Esophagus muscularis mucosa (tissue), 4 donors: ENCODE data around the gene SKI. TPM values are rescaled to one million over a fixed set of nuclear protein-coding genes. Genes with fewer than 3 reads are reported as not detected.
A peak's percentile ranks its signal among the peaks of the same experiment; 100 is the strongest.

Source experiments
- DNase-seq: peaks from one replicate; pipeline ENCODE4 v3.0.0-alpha.2; 2017; ENCODE audit errors: extremely low spot score
- H3K27ac ChIP-seq, 4 donors: fragments of 200-600 bp; sonication (generic); replicated peaks in 1 of 4; 1 replicate in 3 of 4; 2 replicates in 1 of 4; pipeline ENCODE4 v1.5.1; 2016 to 2019; ENCODE audit warnings: mild to moderate bottlenecking in 1 of 4
- H3K27me3 ChIP-seq, 4 donors: fragments of 200-600 bp; sonication (generic); one replicate each; pipeline versions ENCODE4 v1.5.1 to v1.6.0; 2016 to 2019
- H3K36me3 ChIP-seq, 4 donors: fragments of 200-600 bp; sonication (generic); one replicate each; pipeline ENCODE4 v1.5.1; 2016 to 2019
- H3K4me1 ChIP-seq, 4 donors: fragments of 200-600 bp; sonication (generic); one replicate each; pipeline ENCODE4 v1.5.1; 2016 to 2019
- H3K4me3 ChIP-seq, 4 donors: fragments of 200-600 bp; sonication (generic); 1 replicate in 2 of 4; 2 replicates in 2 of 4; pipeline ENCODE4 v1.5.1; 2016 to 2019; ENCODE audit warnings: mild to moderate bottlenecking in 4 of 4, moderate library complexity in 1 of 4
- H3K9me3 ChIP-seq, 4 donors: fragments of 200-600 bp; sonication (generic); 1 replicate in 3 of 4; 2 replicates in 1 of 4; pipeline ENCODE4 v1.5.1; 2016 to 2019
- CTCF ChIP-seq, 3 experiments: fragments of 200-600 bp in 2 of 3; fragments of 450-650 bp in 1 of 3; sonication (generic) in 2 of 3; IDR thresholded peaks; one replicate each; pipeline ENCODE4 v1.5.1; 2017 to 2019; ENCODE audit warnings: antibody characterized with exemption in 3 of 3, mild to moderate bottlenecking in 2 of 3, moderate library complexity in 1 of 3
- EP300 ChIP-seq: sonication (generic); formaldehyde crosslinking; IDR thresholded peaks from one replicate; pipeline ENCODE4 v1.6.1; 2017; ENCODE audit warnings: antibody characterized with exemption
- POLR2A ChIP-seq: fragments of 450-650 bp; IDR thresholded peaks from one replicate; pipeline ENCODE4 v1.6.1; 2017; ENCODE audit warnings: antibody characterized with exemption, moderate library complexity, mild to moderate bottlenecking, low read depth
- POLR2AphosphoS5 ChIP-seq, 2 donors: sonication (generic); formaldehyde crosslinking; IDR thresholded peaks; one replicate each; pipeline ENCODE4 v1.6.1; 2017; ENCODE audit warnings: antibody characterized with exemption in 2 of 2
- WGBS: methylation state at CpG from one replicate; pipeline ENCODE4 v1.1.5; 2018; 5-methylcytosine and 5-hydroxymethylcytosine counted together
- intact Hi-C: fragments of 100-400 bp; cut with DNase I; formaldehyde crosslinking; loops from one replicate; pipeline ENCODE4 v1.15.1; 2023
- total RNA-seq, 4 donors: library from RNA; depleted of rRNA; stranded (reverse); fragments of >200 nt; gene quantifications; one replicate each; pipeline versions ENCODE4 v1.1.0 to v1.2.1, GENCODE V29; 2016

The SKI gene
- total RNA-seq, 4 donors from 2014 or later, result 70.1 to 190 (median 124) TPM

GRCh38 chr1:2193514-2194281, 34.4 kb upstream of the SKI start:
- Histone ChIP-seq H3K27me3 (no peaks in the 10 kb centered on the region), H3K36me3 (no peaks in the 10 kb centered on the region), H3K9me3 (no peaks in the 10 kb centered on the region), H3K4me1 (peaks cover 56 to 73% (median 70%) of the 10 kb centered on the region in 4 donors), H3K4me3 (peak overlapping the region; percentile 67 to 84 (median 76)), H3K27ac (peak overlapping the region; percentile 94 to 99 (median 98))
- no peak for DNase-seq
- TF ChIP-seq POLR2A (no peak), CTCF (IDR thresholded peaks at IDR 0.05) (no peak)
- intact Hi-C loops, result no loop called here
- WGBS, result 46% methylated on average over 30 of the region's 44 CpGs

GRCh38 chr1:2194319-2194897, 33.7 kb upstream of the SKI start, which contains the start of gene FAAP20:
Gene FAAP20, minus strand, starts transcription at chr1:2194772. Its CDS starts 23 bp downstream, at chr1:2194749.
- Histone ChIP-seq H3K9me3 (no peaks in the 10 kb centered on the region), H3K27ac (peak within 1 kb of the TSS; percentile 94 to 99 (median 98)), H3K4me3 (peak within 1 kb of the TSS; percentile 67 to 84 (median 76)), H3K36me3 (no peaks in the 10 kb centered on the region), H3K4me1 (peaks cover 58 to 76% (median 70%) of the 10 kb centered on the region in 4 donors), H3K27me3 (no peaks in the 10 kb centered on the region)
- no peak for DNase-seq
- intact Hi-C loops, result no loop called here
- TF ChIP-seq POLR2A (no peak), POLR2AphosphoS5 (IDR thresholded peaks at IDR 0.05) (peak in 1 of 2 donors; percentile 3)
- 6% methylated on average over 19 of the region's 63 CpGs for WGBS

GRCh38 chr1:2194898-2195673, 33.0 kb upstream of the SKI start:
- DNase-seq, result peak; percentile 98
- Histone ChIP-seq H3K4me3 (peak overlapping the region; percentile 67 to 84 (median 76)), H3K27me3 (no peaks in the 10 kb centered on the region), H3K9me3 (no peaks in the 10 kb centered on the region), H3K4me1 (peaks cover 61 to 78% (median 72%) of the 10 kb centered on the region in 4 donors), H3K36me3 (no peaks in the 10 kb centered on the region), H3K27ac (peak overlapping the region; percentile 94 to 99 (median 98))
- peak; percentile 93 to 99 (median 97) for TF ChIP-seq CTCF (IDR thresholded peaks at IDR 0.05)
- TF ChIP-seq POLR2AphosphoS5 (IDR thresholded peaks at IDR 0.05), result peak; percentile 48 to 65
- TF ChIP-seq POLR2A, result no peak
- no peak for TF ChIP-seq EP300
- intact Hi-C loops, result loop anchor here (1.0 to 5.0 kb wide), 2 partner anchors 37 to 186 kb away; no protein-coding TSS in a partner anchor
- 3% methylated on average over 13 of the region's 35 CpGs for WGBS

GRCh38 chr1:2195785-2196184, 32.3 kb upstream of the SKI start:
- intact Hi-C loops, result loop anchor here (1.0 to 5.0 kb wide), 2 partner anchors 37 to 186 kb away; no protein-coding TSS in a partner anchor
- Histone ChIP-seq H3K9me3 (no peaks in the 10 kb centered on the region), H3K27me3 (no peaks in the 10 kb centered on the region), H3K27ac (peak overlapping the region; percentile 94 to 99 (median 98)), H3K4me3 (no peak overlapping the region), H3K4me1 (peaks cover 61 to 78% (median 72%) of the 10 kb centered on the region in 4 donors), H3K36me3 (no peaks in the 10 kb centered on the region)
- 80% methylated on average over 1 of the region's 11 CpGs for WGBS
- TF ChIP-seq CTCF (IDR thresholded peaks at IDR 0.05), result no peak
- TF ChIP-seq POLR2A, result no peak
- TF ChIP-seq EP300, result no peak
- no peak for TF ChIP-seq POLR2AphosphoS5 (IDR thresholded peaks at IDR 0.05)
- no peak for DNase-seq
